GM18951 (cell line): ENCODE measurements around the gene BMPR1B.

ENCODE experiments used
- POLR2A ChIP-seq: IDR thresholded peaks from 4 replicates; pipeline ENCODE4 v1.6.1; 2011; ENCODE audit warnings: mild to moderate bottlenecking; ENCODE audit not compliant: insufficient read length, insufficient read depth; ENCODE audit errors: extremely low read depth
- in situ Hi-C: fragments of 300-500 bp; cut with MboI; formaldehyde crosslinking; loops from one replicate; pipeline ENCODE4 v1.12.0; 2022; ENCODE audit warnings: low sequenced_read_pairs, mixed read lengths, inconsistent platforms; ENCODE audit not compliant: unreplicated experiment

BMPR1B gene

DNA sequence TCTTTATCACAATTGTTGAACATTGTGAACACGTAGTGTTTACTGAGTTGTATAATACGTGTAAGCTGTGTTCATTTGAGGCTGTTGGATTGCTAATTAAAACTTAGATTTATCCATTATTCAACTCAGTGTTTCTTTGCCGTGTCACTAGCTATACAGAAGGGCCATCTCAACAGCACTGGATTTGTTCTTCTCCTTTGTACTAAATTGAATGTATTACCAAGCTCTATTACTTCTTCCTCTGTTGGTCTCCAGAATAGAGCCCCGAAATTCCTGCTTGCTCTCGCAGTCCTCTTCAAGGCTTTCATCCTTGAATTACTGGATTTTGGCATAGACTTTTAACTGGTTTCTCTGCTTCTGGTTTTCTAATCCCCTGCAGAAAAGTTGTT, 182.8 kb downstream of the BMPR1B start:
- in situ Hi-C loops: no loop called here
- no peak for TF ChIP-seq POLR2A

DNA sequence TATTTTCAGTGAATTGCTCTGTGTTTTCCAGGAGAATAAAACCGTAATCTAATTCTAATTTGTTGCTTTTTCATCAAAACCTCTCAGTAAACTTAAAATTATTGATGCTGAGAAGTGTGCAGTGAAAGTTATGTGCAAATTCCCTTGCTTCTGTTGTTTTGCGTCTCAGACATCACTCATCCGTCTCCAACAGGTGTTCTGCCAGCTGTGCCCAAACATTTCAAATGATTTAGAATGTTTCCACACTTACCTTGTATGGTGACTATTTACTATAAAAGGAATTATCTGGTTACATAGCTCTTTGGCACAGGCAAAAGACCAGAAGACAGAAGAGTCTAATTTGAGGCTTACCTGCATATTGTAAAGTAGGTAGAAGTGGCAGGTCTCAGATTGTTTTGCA, 184.0 kb downstream of the BMPR1B start:
- TF ChIP-seq POLR2A: no peak
- in situ Hi-C loops: no loop called here

DNA sequence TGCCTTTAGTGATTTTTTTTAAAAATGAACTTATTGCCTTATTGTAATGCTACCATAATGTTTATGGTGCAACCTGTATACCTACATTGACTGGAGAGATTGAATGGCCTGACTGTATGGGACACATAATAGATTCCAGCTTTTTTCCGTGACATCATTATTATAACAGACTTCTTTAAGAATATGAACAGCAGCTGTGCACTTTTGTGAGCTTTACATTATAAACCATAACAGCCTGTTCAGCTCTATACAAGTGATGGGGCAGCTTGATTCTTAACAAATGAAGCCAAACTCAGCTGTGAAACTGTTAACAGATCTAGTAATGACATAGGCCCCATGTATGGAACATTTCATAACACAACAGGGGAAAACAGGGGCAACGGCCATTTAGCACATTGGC, 187.0 kb downstream of the BMPR1B start:
- in situ Hi-C loops: no loop called here
- no peak for TF ChIP-seq POLR2A

DNA sequence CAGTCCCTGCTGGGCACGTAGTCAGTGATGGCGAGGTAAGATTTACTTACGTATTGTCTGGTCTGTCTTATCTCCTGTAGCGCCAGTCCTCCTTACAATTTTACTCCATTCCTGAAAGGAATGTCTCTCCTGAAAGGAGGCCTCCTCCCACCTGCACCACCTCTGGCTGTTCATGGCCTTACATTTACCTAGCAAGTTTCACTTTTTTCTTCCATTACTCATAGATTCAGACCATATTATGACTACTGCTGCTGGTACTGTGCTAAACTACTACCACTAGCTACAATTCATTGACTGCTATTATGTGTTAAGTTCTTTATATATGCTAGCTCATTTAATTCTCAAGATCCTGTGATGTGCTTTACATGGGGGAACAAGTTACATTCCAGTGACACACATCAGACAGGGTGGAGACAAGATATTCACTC, 189.9 kb downstream of the BMPR1B start:
- in situ Hi-C loops: no loop called here
- no peak for TF ChIP-seq POLR2A

DNA sequence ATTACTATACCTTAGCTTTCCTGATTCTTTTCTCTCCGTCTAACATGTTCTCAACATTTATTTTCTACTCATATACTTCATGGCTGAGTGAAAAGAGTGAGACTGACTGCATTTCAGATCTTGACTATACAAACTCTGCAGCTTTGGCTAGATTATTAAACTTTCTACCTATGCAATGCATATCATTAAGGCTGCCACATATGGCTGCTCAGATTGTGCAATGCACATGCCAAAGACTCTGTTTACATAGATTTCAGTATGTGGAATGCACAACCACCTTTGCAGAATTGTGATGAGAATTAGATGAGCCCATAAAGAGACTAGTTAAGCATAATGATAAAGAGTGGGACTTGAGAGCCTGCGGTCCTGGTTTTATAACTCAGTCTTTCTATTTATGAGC, 196.5 kb downstream of the BMPR1B start:
- in situ Hi-C loops: no loop called here
- TF ChIP-seq POLR2A: no peak

DNA sequence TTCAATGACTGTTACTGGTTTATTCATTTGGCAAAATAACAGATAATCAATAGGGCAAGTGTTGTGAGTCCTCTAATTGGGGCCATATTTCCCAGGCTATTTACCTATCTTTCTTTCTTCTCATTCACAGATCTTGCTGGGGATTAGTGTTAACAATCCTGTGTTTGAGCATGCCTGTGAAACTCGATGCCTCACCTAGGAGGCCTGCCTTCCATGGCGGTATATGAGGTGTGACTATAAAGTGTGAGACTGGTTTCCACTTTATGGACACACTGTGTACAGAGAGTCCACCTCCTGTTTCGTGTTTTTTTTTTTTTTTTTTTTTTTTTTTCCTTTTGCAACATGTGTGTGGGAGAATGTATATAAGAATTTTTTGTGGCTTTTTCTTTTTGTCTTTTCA, 199.3 kb downstream of the BMPR1B start:
- TF ChIP-seq POLR2A: no peak
- in situ Hi-C loops: no loop called here

DNA sequence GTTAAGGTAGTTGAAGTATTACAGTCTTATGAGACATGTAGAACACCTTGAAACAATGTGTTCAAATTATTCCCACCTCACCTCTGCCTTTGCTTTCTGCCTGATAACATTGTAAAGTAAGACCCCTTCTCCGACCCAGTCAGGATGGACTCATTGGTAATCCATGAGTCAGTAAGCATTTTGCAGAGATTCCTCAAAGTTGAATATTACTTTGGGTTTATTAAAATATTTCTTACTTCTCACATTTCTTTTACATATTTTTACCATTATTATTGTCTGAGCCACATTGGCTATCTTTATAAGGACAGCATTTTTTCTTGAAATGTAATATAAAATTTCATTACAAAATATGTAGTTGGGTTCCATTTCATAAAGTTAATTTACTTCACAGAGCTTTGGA, 201.6 kb downstream of the BMPR1B start:
- no peak for TF ChIP-seq POLR2A
- in situ Hi-C loops: no loop called here

DNA sequence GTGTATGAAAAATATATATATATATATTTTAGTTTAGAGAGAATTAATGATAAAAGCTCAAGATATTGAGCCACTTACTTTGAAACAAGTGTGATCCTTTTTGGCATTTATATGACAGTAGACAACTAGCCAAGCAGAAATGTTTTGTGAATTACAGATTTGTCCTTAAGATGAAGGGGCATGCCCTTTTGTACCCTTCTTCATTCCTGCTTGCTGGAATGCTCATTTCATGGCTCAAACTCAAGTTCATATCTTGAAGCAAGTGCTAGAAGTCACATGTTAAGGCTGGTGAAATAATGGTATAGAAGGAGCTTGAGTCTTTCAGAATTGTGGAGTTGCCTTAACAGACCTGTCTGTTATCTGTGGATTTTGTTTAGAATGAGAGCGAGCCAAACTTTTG, 203.0 kb downstream of the BMPR1B start:
- no peak for TF ChIP-seq POLR2A
- in situ Hi-C loops: no loop called here

DNA sequence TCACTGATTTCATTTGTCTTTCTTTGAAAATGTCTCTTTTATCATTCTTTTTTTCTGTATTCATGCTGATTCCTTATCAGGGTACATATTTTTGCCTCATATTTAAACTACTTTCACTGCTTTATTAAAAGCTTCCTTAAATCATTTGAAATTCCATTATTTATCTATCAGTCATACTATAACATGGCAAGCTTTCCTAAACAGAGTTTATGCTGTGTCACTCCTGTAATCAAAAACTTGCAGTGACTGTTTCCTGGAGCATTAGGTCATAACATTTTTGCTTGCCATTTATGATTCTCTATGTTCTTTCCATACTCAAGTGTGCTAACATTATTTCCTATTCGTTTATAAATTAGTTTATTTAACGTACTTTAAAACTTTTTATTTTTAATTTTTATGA, 203.7 kb downstream of the BMPR1B start:
- TF ChIP-seq POLR2A: no peak
- in situ Hi-C loops: no loop called here

DNA sequence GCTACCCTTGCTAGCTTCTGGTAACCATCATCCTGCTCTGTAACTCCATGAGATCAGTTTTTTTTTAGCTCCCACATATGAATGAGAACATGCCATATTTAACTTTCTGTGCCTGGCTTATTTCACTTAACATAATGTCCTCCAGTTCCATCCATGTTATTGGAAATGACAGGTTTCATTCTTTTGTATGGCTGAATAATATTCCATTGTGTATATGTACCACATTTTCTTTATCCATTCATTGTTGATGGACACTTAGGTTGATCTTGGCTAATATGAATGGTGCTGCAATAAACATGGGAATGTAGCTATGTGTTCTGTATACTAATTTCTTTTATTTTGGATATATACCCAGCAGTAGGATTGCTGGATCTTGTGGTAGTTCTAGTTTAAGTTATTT, 204.7 kb downstream of the BMPR1B start:
- TF ChIP-seq POLR2A: no peak
- in situ Hi-C loops: no loop called here

DNA sequence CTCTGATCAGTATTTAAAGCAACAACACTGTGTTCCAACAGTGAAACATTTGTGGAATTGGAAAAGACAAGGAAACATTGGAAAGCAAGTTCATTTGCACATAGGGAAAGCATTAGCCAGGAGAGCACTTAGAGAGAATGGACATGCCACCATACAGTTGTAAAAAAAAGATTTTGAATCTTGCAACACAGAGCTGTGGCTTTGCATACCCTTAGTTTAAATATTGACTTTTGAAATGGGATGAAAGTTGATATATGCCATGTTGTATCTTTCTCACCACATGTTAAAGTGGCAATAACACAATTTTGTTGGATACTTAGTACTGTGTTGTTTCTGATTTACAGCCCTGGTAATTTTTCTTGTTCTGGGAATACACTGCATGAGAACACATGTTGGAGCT, 208.1 kb downstream of the BMPR1B start:
- TF ChIP-seq POLR2A: no peak
- in situ Hi-C loops: no loop called here

DNA sequence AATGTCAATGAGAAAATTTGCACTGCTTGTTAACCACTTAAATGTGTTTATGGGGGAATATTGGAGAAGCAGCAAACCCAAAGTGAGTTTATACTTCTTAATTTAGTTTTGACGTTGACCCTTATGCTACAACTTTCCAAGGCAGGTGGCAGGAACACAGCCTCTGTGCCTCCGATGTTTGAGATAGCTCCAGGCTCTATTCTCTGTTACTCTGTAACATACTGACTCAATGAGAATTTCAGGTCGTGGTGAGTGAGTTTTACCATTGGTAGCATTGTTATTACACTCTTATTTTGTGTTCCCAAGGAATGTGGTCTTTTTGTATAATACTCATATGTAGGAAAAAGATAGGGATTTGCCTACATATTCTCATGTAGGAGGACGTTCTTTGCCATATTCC, 210.7 kb downstream of the BMPR1B start:
- in situ Hi-C loops: no loop called here
- no peak for TF ChIP-seq POLR2A

DNA sequence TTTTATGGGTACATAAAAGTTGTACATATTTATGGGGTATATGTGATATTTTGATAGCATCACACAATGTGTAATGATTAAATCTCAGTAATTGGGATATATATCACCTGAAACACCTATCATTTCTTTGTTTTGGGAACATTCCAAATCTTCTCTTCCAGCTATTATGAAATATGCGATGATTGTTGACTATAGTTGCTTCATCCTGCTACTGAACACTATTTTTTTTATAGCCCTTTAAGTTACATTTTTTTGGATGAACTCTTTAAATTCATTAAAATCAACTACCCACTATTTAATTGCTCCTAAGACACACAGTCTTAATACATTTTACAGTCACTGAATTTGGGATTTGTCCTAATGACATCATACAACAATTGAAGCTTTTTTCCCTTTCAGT, 212.9 kb downstream of the BMPR1B start:
- TF ChIP-seq POLR2A: no peak
- in situ Hi-C loops: no loop called here

DNA sequence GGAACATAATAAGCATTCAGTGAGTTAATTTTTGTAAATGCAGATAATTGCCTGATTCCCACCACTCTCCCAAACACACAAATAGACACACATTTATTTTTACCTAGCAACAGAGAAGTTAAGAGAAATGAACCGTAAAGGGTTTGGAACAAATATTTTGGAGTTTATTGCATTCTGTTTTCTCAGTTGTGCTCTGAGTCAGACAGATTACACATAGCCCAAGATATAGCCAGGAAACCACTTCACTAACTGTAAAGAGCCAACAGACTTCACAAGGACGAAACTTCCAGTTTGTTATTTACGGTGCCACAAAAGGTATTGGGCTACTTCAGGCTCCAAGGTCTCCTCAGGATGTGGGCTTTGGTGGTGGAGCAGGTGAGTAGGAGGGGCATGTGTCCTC, 217.0 kb downstream of the BMPR1B start:
- no peak for TF ChIP-seq POLR2A
- in situ Hi-C loops: no loop called here

DNA sequence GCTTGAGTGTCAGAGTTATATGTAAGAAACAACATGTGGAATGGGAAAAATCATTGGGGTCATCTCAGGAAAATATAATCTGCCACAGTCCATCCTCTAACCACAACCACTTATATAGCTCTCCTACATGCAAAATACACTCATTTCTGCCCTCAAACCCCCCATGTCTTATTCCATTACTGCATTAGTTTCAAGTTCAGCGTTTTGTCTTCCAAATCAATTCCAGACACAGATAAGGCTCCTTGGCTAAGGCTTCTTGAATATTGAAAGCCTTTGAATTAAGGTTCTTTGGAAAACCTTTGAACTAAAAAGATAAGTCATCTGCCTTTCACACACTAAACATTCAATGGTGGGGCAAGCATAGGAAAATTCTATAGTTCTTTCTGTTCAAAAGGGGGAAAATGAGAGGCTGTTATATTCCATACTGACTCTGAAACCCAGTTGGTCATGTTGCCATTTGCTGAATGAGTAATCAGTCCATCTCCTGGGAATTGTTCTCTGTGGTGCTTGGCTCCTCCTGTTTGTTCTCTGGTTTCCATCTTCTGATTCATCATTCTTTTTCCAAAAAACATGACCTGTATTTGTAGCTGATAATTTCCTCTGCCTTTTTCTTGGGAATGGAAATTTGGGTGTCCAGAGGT, 218.7 kb downstream of the BMPR1B start:
- TF ChIP-seq POLR2A: no peak
- in situ Hi-C loops: no loop called here

DNA sequence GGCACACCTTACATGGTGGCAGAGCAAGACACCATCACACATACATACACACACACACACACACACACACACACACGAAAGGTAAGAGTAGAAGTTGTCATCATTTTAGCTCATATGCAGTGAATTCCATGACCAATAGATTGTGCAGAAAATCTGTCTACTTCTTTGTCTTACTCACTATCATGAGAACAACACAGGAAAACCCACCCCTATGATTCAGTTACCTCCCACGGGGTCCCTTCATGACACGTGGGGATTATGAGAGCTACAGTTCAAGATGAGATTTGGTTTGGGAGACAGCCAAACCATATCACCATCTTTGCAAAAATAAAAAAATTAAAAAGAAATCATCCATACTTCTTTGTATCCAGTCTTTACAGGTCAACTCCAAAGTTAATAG, 221.1 kb downstream of the BMPR1B start:
- in situ Hi-C loops: no loop called here
- TF ChIP-seq POLR2A: no peak

DNA sequence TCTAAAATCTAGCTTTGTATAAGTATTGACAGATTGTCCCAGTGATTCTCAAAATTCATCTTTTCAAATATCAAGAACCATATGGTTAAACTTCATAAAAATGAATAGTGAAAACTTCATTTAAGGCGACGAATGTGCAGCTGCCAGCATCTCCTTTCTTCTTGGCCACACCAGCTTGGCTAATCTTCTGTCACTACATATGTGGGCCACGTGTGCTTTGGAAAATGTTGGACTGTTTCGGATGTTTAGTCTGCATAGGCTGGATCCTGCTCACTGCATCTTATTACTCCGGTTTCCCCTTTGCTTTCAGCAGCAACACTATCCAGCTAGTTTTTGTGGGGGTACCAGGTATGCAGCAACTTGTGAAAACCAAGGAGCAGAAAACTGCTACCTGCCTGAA, 221.9 kb downstream of the BMPR1B start:
- in situ Hi-C loops: no loop called here
- TF ChIP-seq POLR2A: no peak
